ENCODE measurements around the gene CTNNBL1. TPM values are rescaled to one million over a fixed set of nuclear protein-coding genes. Genes with fewer than 3 reads are reported as not detected.
A peak's percentile ranks its signal among the peaks of the same experiment; 100 is the strongest.

The CTNNBL1 gene
- total RNA-seq, 1 experiment from 2014 or later = 64.4 TPM

DNA sequence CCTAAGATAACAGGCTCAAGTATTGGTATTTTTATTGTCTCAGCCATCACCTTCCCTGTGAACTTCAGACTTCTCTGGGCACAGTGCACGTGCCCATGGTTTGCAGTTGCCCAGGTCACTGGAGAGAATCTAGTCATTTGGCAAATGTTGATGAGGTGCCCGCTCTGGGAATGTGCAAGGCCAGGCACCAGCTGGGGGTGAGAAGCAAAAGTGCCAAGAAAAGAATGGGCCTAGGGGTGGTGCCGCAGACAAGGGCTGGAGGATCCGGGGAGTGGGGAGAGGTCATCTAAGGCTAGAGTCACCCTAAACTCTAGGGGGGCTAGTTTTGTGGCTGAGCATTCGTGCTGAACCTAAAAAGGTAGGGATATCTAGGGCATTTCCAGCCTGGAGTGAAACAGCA, 152.0 kb downstream of the CTNNBL1 start:
- H3K9me3 Mint-ChIP-seq = no peaks in the 10 kb centered on the region
- CTCF ChIA-PET = no interaction called here
- H3K27ac Mint-ChIP-seq = peak overlapping the region; percentile 42; the same call in 1 of the 2 replicates
- peaks cover 12% of the 10 kb centered on the region for H3K36me3 Mint-ChIP-seq
- POLR2A ChIA-PET = no interaction called here
- H3K4me3 Mint-ChIP-seq = no peak overlapping the region
- H3K4me1 Mint-ChIP-seq = peaks cover 35% of the 10 kb centered on the region
- H3K27me3 Mint-ChIP-seq (ENCODE audit: low read depth) = no peaks in the 10 kb centered on the region
- ATAC-seq (no peak), DNase-seq (ENCODE audit: low spot score) (no peak)
- TF ChIP-seq ARID4B (CRISPR knock-in tag; IDR thresholded peaks at IDR 0.05; ENCODE audit: borderline replicate concordance) = no peak
- TF ChIP-seq, protein P1, sequence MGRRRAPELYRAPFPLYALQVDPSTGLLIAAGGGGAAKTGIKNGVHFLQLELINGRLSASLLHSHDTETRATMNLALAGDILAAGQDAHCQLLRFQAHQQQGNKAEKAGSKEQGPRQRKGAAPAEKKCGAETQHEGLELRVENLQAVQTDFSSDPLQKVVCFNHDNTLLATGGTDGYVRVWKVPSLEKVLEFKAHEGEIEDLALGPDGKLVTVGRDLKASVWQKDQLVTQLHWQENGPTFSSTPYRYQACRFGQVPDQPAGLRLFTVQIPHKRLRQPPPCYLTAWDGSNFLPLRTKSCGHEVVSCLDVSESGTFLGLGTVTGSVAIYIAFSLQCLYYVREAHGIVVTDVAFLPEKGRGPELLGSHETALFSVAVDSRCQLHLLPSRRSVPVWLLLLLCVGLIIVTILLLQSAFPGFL (CRISPR knock-in tag; IDR thresholded peaks at IDR 0.05; ENCODE audit: borderline replicate concordance) = no peak
- no peak for TF ChIP-seq ESRRA (CRISPR knock-in tag; IDR thresholded peaks at IDR 0.05; ENCODE audit: borderline replicate concordance)
- TF ChIP-seq, protein P2, sequence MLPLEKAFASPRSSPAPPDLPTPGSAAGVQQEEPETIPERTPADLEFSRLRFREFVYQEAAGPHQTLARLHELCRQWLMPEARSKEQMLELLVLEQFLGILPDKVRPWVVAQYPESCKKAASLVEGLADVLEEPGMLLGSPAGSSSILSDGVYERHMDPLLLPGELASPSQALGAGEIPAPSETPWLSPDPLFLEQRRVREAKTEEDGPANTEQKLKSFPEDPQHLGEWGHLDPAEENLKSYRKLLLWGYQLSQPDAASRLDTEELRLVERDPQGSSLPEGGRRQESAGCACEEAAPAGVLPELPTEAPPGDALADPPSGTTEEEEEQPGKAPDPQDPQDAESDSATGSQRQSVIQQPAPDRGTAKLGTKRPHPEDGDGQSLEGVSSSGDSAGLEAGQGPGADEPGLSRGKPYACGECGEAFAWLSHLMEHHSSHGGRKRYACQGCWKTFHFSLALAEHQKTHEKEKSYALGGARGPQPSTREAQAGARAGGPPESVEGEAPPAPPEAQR (CRISPR knock-in tag; IDR thresholded peaks at IDR 0.05) = no peak
- TF ChIP-seq MYBL2 (CRISPR knock-in tag; IDR thresholded peaks at IDR 0.05) = no peak
- TF ChIP-seq STAT6 (CRISPR knock-in tag; conservative IDR thresholded peaks at IDR 0.05; ENCODE audit: low read depth) = no peak
- no peak for TF ChIP-seq ZNF532 (CRISPR knock-in tag; IDR thresholded peaks at IDR 0.05; ENCODE audit: borderline replicate concordance)
- TF ChIP-seq KAT7 (CRISPR knock-in tag; IDR thresholded peaks at IDR 0.05; ENCODE audit: borderline replicate concordance) = no peak
- TF ChIP-seq ZNF317 (CRISPR knock-in tag; IDR thresholded peaks at IDR 0.05; ENCODE audit: borderline replicate concordance, low read depth) = no peak
- TF ChIP-seq ATF1 (CRISPR knock-in tag; IDR thresholded peaks at IDR 0.05) = no peak
- TF ChIP-seq ZNF281 (CRISPR knock-in tag; IDR thresholded peaks at IDR 0.05) = no peak
- no peak for TF ChIP-seq HMGXB4 (CRISPR knock-in tag; IDR thresholded peaks at IDR 0.05)
- no peak for TF ChIP-seq NR2C2 (CRISPR knock-in tag; IDR thresholded peaks at IDR 0.05)
- TF ChIP-seq, protein P3, sequence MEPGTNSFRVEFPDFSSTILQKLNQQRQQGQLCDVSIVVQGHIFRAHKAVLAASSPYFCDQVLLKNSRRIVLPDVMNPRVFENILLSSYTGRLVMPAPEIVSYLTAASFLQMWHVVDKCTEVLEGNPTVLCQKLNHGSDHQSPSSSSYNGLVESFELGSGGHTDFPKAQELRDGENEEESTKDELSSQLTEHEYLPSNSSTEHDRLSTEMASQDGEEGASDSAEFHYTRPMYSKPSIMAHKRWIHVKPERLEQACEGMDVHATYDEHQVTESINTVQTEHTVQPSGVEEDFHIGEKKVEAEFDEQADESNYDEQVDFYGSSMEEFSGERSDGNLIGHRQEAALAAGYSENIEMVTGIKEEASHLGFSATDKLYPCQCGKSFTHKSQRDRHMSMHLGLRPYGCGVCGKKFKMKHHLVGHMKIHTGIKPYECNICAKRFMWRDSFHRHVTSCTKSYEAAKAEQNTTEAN (CRISPR knock-in tag; IDR thresholded peaks at IDR 0.05) = no peak
- TF ChIP-seq RORB (CRISPR knock-in tag; IDR thresholded peaks at IDR 0.05) = no peak
- no peak for TF ChIP-seq CREM (CRISPR knock-in tag; IDR thresholded peaks at IDR 0.05)
- no peak for TF ChIP-seq IRF2 (CRISPR knock-in tag; IDR thresholded peaks at IDR 0.05; ENCODE audit: borderline replicate concordance, low read depth)
